WERI-Rb-1 (cell line): ENCODE measurements around the gene TMEM72.

ENCODE experiments used
- DNase-seq: peaks from one replicate; pipeline ENCODE4 v3.0.0-alpha.2; 2020
- H3K27ac ChIP-seq: fragments of 250-450 bp; sonication (Bioruptor Pico); 2 replicates; pipeline ENCODE4 v1.5.1; 2020; ENCODE audit warnings: mild to moderate bottlenecking, moderate library complexity
- H3K27me3 ChIP-seq: fragments of 250-450 bp; sonication (Bioruptor Pico); 2 replicates; pipeline ENCODE4 v1.5.1; 2021; ENCODE audit warnings: mild to moderate bottlenecking, low read depth, moderate library complexity; ENCODE audit not compliant: insufficient read depth, severe bottlenecking
- H3K36me3 ChIP-seq: fragments of 250-450 bp; sonication (Bioruptor Pico); 2 replicates; pipeline ENCODE4 v1.5.1; 2020; ENCODE audit warnings: mild to moderate bottlenecking, moderate library complexity
- H3K4me3 ChIP-seq: 2 replicates; pipeline ENCODE4 v1.5.1; 2011; ENCODE audit warnings: low read depth, mild to moderate bottlenecking, control low read depth, low read length
- H3K9me3 ChIP-seq: fragments of 250-450 bp; sonication (Bioruptor Pico); 2 replicates; pipeline ENCODE4 v1.5.1; 2021; ENCODE audit warnings: mild to moderate bottlenecking, moderate library complexity; ENCODE audit not compliant: severe bottlenecking
- CTCF ChIP-seq: IDR thresholded peaks from 2 replicates; pipeline ENCODE4 v1.5.1; 2011; ENCODE audit warnings: low read depth, mild to moderate bottlenecking, control low read depth, inconsistent platforms, low read length

TMEM72 gene

GRCh38 chr10:44897049-44897448 lies 14.1 kb upstream of the TMEM72 start:
- no peak for DNase-seq
- H3K27me3 ChIP-seq = no peaks in the 10 kb centered on the region
- H3K4me3 ChIP-seq = no peak overlapping the region
- no peak overlapping the region for H3K27ac ChIP-seq
- TF ChIP-seq CTCF = no peak
- no peaks in the 10 kb centered on the region for H3K36me3 ChIP-seq
- no peaks in the 10 kb centered on the region for H3K9me3 ChIP-seq

GRCh38 chr10:44898665-44899064 lies 12.5 kb upstream of the TMEM72 start:
- Histone ChIP-seq H3K9me3 (no peaks in the 10 kb centered on the region), H3K4me3 (no peak overlapping the region), H3K27me3 (no peaks in the 10 kb centered on the region), H3K36me3 (no peaks in the 10 kb centered on the region), H3K27ac (no peak overlapping the region; the same call in 1 of the 2 replicates)
- no peak for TF ChIP-seq CTCF
- no peak for DNase-seq

GRCh38 chr10:44899450-44900080 lies 11.6 kb upstream of the TMEM72 start:
- Histone ChIP-seq H3K9me3 (no peaks in the 10 kb centered on the region), H3K4me3 (no peak overlapping the region), H3K36me3 (no peaks in the 10 kb centered on the region), H3K27me3 (no peaks in the 10 kb centered on the region), H3K27ac (peak overlapping the region; percentile 59)
- DNase-seq = peak; percentile 42
- TF ChIP-seq CTCF = no peak

- Histone ChIP-seq H3K4me3 (peak overlapping the region; percentile 19), H3K27me3 (no peaks in the 10 kb centered on the region), H3K36me3 (no peaks in the 10 kb centered on the region), H3K27ac (peak overlapping the region; percentile 79), H3K9me3 (peaks cover 5% of the 10 kb centered on the region)
- TF ChIP-seq CTCF = no peak
- peak; percentile 90 for DNase-seq
Observed at GRCh38 chr10:44902941-44903545, 8.1 kb upstream of the TMEM72 start.

GRCh38 chr10:44906486-44906885 lies 4.7 kb upstream of the TMEM72 start:
- no peak for DNase-seq
- H3K36me3 ChIP-seq = no peaks in the 10 kb centered on the region
- no peak overlapping the region for H3K27ac ChIP-seq
- TF ChIP-seq CTCF = no peak
- H3K4me3 ChIP-seq = no peak overlapping the region
- H3K27me3 ChIP-seq = no peaks in the 10 kb centered on the region
- H3K9me3 ChIP-seq = peaks cover 5% of the 10 kb centered on the region

- DNase-seq = no peak
- no peaks in the 10 kb centered on the region for H3K27me3 ChIP-seq
- no peak for TF ChIP-seq CTCF
Observed at GRCh38 chr10:44907556-44907955, 3.6 kb upstream of the TMEM72 start.

More at GRCh38 chr10:44907556-44907955, 3.6 kb upstream of the TMEM72 start:
- Histone ChIP-seq H3K27ac (peak overlapping the region; percentile 54), H3K4me3 (no peak overlapping the region), H3K36me3 (no peaks in the 10 kb centered on the region), H3K9me3 (peaks cover 5% of the 10 kb centered on the region)
